HFF-Myc (cell line): ENCODE results near the gene NUCB1.
A peak's percentile ranks its signal among the peaks of the same experiment; 100 is the strongest.

Experiments
- DNase-seq: peaks from one replicate; pipeline ENCODE4 v3.0.0-alpha.2; 2011; ENCODE audit warnings: low read depth; ENCODE audit errors: extremely low read depth
- H3K4me3 ChIP-seq: replicated peaks from 2 replicates; pipeline ENCODE4 v1.5.1; 2011; ENCODE audit warnings: low read depth, mild to moderate bottlenecking, control low read depth, low read length
- TF ChIP-seq, protein P1 (sequence below): IDR thresholded peaks from 2 replicates; pipeline ENCODE4 v1.5.1; 2012; ENCODE audit warnings: mild to moderate bottlenecking, low read depth, low read length, control low read depth; ENCODE audit errors: missing control alignments

NUCB1 gene

DNA sequence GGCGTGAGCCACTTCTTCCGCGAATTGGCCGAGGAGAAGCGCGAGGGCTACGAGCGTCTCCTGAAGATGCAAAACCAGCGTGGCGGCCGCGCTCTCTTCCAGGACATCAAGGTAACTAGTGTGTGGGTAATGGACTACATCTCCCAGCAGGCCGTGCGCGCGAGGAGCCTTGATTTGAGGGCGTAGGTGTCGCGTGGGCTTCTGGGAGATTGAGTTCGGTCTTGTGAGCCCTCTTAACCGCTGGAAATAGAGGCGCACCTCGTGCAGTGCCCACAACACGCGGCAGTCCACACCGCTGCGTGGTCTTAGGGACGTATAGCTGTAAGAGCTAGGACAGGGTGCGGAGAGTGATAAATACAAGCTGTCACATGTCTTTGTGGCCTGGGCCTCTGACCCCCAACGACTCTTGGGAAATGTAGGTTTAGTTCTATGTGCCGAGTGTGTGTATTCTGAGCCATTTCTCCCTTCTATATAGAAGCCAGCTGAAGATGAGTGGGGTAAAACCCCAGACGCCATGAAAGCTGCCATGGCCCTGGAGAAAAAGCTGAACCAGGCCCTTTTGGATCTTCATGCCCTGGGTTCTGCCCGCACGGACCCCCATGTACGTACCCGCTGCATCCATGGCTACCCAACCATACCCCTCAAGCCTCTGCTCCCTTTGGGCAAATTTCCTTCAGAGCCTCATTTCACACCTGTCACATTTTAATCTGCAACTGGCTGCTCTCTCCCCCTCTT, 65.9 kb downstream of the NUCB1 start:
- TF ChIP-seq, protein P1, sequence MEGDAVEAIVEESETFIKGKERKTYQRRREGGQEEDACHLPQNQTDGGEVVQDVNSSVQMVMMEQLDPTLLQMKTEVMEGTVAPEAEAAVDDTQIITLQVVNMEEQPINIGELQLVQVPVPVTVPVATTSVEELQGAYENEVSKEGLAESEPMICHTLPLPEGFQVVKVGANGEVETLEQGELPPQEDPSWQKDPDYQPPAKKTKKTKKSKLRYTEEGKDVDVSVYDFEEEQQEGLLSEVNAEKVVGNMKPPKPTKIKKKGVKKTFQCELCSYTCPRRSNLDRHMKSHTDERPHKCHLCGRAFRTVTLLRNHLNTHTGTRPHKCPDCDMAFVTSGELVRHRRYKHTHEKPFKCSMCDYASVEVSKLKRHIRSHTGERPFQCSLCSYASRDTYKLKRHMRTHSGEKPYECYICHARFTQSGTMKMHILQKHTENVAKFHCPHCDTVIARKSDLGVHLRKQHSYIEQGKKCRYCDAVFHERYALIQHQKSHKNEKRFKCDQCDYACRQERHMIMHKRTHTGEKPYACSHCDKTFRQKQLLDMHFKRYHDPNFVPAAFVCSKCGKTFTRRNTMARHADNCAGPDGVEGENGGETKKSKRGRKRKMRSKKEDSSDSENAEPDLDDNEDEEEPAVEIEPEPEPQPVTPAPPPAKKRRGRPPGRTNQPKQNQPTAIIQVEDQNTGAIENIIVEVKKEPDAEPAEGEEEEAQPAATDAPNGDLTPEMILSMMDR, result no peak
- peak overlapping the region; percentile 91 for H3K4me3 ChIP-seq
- no peak for DNase-seq

DNA sequence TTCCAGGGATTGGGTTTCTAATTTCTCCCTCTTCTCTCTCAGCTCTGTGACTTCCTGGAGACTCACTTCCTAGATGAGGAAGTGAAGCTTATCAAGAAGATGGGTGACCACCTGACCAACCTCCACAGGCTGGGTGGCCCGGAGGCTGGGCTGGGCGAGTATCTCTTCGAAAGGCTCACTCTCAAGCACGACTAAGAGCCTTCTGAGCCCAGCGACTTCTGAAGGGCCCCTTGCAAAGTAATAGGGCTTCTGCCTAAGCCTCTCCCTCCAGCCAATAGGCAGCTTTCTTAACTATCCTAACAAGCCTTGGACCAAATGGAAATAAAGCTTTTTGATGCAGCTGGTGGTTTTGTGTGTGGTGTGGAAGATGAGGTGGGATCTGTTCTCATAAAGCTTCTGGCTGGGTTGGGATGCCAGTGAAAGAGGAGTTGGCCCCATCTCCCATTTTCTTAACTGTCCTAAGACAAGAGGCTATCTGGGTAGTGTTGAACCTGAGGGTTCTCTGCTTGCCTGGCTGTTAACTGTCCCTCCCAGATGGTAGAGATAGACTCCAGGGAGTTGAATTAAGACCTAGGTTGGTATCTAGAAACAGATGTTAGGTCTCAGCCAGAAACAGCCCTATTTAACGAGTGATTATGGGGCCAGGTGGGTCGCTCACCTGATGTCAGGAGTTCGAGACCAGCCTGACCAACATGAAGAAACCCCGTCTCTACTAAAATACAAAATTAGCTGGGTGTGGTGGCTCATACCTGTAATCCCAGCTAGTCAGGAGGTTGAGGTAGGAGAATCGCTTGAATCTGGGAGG, 66.6 kb downstream of the NUCB1 start:
- peak overlapping the region; percentile 91 for H3K4me3 ChIP-seq
- TF ChIP-seq, protein P1, result no peak
- DNase-seq, result no peak

DNA sequence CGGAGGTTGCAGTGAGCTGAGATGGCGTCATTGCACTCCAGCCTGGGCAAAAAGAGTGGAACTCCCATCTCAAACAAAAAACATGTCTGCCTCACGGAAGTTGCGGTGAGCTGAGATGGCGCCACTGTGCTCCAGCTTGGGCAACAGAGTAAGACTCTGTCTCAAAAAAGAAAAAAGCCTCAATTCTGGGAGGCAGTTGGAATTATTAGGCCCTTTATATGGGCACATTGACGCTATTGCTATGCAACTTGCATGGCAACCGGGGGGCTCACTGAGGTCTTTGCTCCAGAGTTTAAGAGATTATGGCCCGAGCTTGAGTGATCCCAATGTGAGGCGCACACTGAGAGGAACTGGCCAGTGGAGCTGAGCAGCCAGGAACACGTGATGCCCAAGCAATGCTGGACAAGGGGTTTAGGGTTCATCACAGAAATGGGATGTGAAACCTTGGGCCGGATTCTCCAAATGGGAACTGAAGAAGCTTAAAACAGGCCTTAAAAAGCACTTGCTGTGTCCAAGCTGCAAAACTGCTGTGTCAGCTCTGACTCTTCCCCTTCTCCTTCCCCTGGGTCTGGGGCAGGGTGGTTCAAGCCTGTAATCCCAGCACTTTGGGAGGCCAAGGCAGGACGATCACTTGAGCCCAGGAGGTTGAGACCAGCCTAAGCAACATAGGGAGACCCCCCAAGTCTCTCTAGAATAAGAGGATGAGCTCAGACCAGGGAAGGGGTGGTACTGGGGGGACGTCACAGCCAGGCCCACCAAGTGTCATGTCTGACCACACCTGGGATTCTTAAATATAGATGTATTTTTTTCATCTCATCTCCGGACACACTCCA, 67.5 kb downstream of the NUCB1 start:
- no peak overlapping the region for H3K4me3 ChIP-seq
- TF ChIP-seq, protein P1, result no peak
- DNase-seq, result no peak

DNA sequence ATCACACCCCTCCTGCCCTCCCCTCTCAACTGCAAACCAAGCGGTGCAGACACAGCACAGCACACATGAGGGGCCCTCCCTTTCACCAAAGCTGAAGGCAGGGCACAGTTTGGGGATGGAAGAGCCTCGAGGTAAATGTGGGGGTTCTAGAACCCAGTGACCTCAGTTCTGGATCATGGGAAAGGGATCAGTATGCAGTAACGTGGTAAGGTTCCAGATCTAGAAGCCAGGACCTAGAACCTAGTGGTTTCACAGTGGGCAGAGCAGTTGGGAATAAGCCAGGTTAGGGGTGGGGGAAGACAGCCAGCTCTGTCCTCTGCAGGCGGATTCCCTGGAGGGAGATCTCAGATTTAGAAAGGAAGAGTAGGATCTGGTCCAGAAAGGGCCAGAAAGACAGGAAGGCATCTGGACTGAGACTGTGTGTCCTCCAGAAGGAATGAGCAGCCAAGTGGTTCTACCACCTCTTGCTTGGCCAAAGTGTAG, 68.1 kb downstream of the NUCB1 start:
- H3K4me3 ChIP-seq, result no peak overlapping the region
- TF ChIP-seq, protein P1, result no peak
- DNase-seq, result no peak

DNA sequence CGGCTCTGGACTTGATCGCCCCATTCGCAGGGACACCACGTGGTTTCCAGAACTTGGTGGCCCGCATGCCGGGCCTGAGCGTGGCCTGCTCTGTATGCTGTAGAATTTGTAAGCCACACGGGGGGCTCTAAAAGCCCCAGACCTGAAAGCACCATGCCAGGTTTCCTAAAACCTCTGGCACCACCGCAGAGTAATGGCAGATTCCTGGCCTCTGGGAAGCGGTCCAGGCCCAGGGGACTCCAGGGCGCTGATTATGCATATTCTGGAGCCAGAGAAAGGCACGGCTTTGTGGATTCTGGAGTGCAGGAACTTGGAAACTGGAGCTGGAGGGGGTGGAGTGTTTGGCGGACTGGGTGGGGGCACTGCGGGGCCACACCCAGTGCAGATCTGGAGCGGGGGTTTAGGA, 68.7 kb downstream of the NUCB1 start:
- no peak overlapping the region for H3K4me3 ChIP-seq
- TF ChIP-seq, protein P1, result no peak
- DNase-seq, result no peak

DNA sequence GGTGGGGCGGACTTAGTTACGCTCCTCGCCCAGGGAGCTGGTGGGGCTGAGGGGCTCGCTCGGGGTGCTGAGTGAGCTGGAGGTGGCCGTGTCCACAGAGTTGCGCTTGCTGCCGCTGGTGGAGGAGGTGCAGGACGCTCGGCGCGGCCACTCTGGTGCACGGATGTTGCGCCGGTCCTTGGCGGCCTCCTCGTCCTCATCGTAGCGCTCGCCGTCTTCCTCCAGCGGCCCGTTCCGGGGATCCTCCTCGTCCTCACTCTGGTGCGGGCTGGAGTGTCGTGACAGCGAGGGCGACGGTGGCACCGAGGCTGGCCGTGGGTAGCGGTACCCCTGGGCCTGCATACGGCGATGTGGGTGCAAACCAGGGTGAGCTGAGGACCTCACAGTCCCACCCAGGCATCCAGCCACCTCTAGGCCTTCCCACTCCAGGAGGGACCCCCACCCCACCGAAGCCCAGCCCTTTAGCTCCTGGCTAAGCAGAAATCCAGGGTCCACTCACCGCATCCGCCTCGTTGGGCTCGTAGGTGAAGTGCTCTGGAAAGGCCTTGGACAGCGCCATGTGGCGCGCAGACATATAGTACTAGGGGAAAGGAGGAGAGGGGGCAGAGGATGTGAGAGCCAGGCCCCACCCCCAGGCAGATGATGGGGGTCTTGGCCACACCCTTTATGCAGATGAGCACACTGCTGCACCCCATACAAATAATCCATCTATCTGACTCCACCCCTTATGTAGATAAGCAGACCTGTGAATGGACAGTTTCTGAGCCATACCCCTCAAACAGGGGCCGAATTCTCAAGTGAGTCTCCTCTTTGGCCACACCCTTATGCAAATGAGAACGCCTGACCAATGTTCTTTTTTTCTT, 69.4 kb downstream of the NUCB1 start:
- TF ChIP-seq, protein P1, result no peak
- no peak overlapping the region for H3K4me3 ChIP-seq
- DNase-seq, result no peak
